Measurements from ENCODE around the gene CORO2B.

CORO2B gene, protein sequence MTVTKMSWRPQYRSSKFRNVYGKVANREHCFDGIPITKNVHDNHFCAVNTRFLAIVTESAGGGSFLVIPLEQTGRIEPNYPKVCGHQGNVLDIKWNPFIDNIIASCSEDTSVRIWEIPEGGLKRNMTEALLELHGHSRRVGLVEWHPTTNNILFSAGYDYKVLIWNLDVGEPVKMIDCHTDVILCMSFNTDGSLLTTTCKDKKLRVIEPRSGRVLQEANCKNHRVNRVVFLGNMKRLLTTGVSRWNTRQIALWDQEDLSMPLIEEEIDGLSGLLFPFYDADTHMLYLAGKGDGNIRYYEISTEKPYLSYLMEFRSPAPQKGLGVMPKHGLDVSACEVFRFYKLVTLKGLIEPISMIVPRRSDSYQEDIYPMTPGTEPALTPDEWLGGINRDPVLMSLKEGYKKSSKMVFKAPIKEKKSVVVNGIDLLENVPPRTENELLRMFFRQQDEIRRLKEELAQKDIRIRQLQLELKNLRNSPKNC

DNA sequence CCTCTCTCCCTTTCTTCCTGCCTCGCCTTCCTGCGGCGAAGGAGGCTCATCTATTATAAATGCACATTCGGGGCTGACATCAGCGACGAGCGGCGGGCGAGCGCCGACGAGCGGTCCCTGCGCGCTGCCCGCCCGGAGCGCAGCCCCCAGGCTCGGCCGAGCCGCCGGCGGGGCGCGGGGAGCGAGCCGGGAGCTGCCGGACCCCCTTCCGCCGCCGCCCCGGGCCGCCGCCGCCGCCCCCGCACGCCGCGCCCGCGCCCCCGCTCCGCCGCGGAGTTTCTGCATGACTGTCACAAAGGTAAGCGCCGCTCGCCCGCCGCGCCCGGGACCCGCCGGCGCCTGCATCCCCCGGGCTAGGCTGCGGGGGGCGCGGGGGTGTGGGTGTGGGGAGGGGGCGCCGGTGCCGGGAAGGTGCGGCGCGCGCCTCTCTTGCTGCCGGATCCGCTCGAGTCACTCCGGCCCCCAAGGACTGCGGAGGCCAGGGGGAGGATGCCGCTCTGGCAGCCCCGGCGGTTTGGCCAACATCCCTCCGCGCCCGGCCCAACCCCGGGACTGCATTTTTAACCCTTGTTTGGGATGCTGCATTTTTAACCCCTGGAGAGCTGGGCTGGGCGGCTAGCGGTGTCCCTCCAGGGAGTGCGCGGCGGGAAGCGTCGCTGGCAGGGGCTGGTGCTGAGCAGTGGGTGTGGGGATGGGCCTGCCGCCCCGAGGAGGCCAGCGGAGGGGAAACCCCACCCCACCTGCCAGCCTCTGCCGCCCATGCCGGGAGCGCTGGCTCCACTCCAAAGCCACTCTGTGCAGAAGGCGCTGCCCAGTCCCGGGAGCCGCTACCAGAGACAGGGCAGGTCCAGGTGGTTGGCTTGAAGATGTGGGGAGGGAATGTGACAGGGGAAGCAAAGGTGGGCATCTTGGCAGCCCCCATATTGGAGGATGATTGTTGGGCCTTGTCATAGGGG, at the start of gene CORO2B:
Gene CORO2B (plus strand): TSS at position 14 of the 956 bp plus-strand sequence. CDS start 270 bp downstream, at position 284.
- Histone ChIP-seq H3K4me1 (ENCODE audit: control insufficient read depth, insufficient read depth, low read length) (peaks cover 7% of the 10 kb centered on the region), H3K9me3 (ENCODE audit: control insufficient read depth, low read length) (no peaks in the 10 kb centered on the region), H3K36me3 (ENCODE audit: control insufficient read depth, insufficient read depth, low read length) (no peaks in the 10 kb centered on the region), H3K27me3 (ENCODE audit: control insufficient read depth, insufficient read depth, low read length) (peaks cover 55% of the 10 kb centered on the region), H3K4me3 (ENCODE audit: low read length) (peak within 1 kb of the TSS; percentile 22), H3K9ac (ENCODE audit: low read length) (no peak within 1 kb of the TSS)

DNA sequence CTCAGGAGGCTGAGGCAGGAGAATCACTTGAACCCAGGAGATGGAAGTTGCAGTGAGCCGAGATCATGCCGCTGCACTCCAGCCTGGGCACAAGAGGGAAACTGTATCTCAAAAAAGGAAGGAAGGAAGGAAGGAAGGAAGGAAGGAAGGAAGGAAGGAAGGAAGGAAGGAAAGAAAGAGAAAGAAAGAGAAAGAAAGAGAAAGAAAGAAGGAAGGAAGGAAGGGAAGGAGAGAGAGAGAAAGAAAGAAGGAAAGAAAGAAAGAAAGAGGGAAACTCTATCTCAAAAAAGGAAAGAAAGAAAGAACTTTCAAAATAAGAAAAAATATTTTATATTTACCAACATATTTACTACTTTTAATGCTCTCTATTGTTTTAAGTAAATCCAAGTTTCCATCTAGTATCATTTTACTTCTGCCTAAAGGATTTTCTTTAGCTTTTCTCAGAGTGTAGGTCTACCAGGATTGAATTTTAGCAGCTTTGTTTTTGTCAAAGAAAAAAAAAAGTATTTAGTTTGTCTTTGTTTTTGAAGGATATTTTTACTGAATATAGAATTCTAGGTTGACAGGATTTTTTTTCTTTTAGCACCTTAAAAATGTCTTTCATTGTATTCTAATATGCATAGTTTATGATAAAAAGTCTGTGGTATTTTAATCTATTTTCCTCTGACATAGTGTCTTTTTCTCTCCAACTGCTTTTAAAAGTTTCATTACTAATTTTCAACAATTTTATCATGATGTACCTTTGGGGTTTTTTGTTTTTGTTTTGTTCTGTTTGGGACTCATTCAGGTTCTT, 47.2 kb upstream of the CORO2B start:
- H3K9me3 ChIP-seq (ENCODE audit: control insufficient read depth, low read length), result no peaks in the 10 kb centered on the region
- H3K4me1 ChIP-seq (ENCODE audit: control insufficient read depth, insufficient read depth, low read length), result no peaks in the 10 kb centered on the region
- no peak overlapping the region for H3K4me3 ChIP-seq (ENCODE audit: low read length)
- no peaks in the 10 kb centered on the region for H3K27me3 ChIP-seq (ENCODE audit: control insufficient read depth, insufficient read depth, low read length)
- no peak overlapping the region for H3K9ac ChIP-seq (ENCODE audit: low read length)
- no peaks in the 10 kb centered on the region for H3K36me3 ChIP-seq (ENCODE audit: control insufficient read depth, insufficient read depth, low read length)

DNA sequence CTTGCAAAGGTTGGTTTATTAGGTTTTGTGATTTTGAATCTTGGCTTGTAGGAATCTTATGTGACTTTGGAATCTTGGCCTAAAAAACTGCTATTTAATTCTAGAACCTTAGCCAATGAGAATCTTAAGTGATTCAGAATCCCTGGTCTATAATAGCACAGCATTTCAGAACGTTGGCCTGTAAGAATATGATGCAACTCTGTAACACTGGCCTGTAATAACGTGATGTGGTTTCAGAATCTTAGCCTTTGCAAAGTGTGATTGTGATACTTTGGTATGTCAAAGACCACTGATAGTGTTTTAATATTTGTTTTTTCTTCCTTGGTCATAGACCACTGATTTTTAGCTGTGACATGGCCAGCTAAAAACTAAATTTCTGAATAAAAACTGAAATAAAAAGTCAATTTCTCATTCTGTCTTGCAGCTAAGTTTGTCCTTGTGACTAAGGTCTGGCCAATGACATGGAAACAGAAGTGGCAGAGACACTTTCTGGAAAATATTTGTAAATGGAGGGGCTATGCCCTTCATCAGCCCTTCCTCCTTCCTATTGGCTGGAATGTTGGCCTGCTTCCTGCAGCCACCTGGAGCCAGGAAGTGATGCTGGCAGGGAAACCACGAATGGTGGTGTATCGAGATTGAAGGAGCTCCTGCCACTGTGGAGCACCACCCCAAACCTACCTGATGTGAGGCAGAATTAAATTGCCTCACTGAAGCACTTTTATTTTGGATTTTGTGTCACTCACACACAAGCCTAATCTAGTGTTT, 42.3 kb upstream of the CORO2B start:
- Histone ChIP-seq H3K4me3 (ENCODE audit: low read length) (no peak overlapping the region), H3K36me3 (ENCODE audit: control insufficient read depth, insufficient read depth, low read length) (no peaks in the 10 kb centered on the region), H3K9me3 (ENCODE audit: control insufficient read depth, low read length) (no peaks in the 10 kb centered on the region), H3K27me3 (ENCODE audit: control insufficient read depth, insufficient read depth, low read length) (no peaks in the 10 kb centered on the region), H3K4me1 (ENCODE audit: control insufficient read depth, insufficient read depth, low read length) (no peaks in the 10 kb centered on the region), H3K9ac (ENCODE audit: low read length) (no peak overlapping the region)

DNA sequence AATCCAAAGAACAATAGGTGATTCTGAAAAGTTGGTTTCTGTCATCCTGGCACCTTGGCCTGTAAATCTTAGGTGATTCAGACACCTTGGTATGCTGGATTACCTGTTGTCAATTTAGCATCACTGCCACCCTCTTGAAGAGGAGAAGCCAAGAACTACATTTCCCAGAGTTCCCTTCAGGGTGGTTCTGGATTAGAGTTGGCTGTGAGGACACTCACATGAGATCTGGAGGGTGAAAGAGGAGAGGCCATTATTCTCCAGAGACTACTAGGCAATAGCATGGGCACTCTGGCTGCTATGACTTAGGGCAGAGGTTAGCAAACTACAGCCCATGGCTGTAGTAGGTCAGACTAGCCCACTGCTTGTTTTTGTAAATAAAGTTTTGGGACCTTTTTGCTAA, 41.7 kb upstream of the CORO2B start:
- no peaks in the 10 kb centered on the region for H3K4me1 ChIP-seq (ENCODE audit: control insufficient read depth, insufficient read depth, low read length)
- H3K9me3 ChIP-seq (ENCODE audit: control insufficient read depth, low read length), result no peaks in the 10 kb centered on the region
- no peaks in the 10 kb centered on the region for H3K27me3 ChIP-seq (ENCODE audit: control insufficient read depth, insufficient read depth, low read length)
- no peak overlapping the region for H3K4me3 ChIP-seq (ENCODE audit: low read length)
- no peak overlapping the region for H3K9ac ChIP-seq (ENCODE audit: low read length)
- no peaks in the 10 kb centered on the region for H3K36me3 ChIP-seq (ENCODE audit: control insufficient read depth, insufficient read depth, low read length)

DNA sequence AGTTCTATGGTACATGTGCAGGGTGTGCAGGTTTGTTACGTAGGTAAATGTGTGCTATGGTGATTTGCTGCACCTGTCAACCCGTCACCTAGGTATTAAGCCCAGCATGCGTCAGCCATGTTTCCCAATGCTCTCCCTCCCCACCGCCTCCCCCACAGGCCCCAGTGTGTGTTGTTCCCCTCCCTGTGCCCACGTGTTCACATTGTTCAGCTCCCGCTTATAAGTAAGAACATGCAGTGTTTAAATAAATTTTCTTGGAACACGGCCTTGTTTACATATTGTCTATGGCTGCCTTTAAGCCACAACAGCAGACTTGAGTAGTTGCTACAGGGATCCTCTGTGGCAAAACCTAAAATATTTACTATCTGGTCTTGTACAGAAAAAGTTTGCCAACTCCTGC, 41.3 kb upstream of the CORO2B start:
- H3K9ac ChIP-seq (ENCODE audit: low read length), result no peak overlapping the region
- H3K4me3 ChIP-seq (ENCODE audit: low read length), result no peak overlapping the region
- no peaks in the 10 kb centered on the region for H3K4me1 ChIP-seq (ENCODE audit: control insufficient read depth, insufficient read depth, low read length)
- no peaks in the 10 kb centered on the region for H3K27me3 ChIP-seq (ENCODE audit: control insufficient read depth, insufficient read depth, low read length)
- H3K9me3 ChIP-seq (ENCODE audit: control insufficient read depth, low read length), result no peaks in the 10 kb centered on the region
- no peaks in the 10 kb centered on the region for H3K36me3 ChIP-seq (ENCODE audit: control insufficient read depth, insufficient read depth, low read length)

DNA sequence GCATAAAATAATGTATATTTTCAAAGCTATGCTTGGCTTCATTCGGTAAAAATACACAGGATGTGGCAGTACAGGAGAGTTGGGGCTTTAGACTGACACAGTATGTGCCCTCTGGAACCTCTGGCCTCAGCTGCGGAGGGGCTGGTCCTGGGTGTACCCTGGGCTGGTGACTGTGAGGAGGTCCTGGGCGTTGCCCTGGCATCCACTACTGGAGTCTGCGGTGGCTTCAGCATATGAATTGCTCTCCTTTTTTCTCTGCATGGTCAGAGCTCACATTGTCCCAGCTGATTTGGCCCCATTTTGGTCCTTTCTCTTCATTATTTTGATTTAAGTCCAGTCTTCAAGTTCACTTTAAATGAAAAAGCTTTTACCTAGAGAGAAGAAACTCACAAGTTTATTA, 40.5 kb upstream of the CORO2B start:
- Histone ChIP-seq H3K9ac (ENCODE audit: low read length) (no peak overlapping the region), H3K36me3 (ENCODE audit: control insufficient read depth, insufficient read depth, low read length) (no peaks in the 10 kb centered on the region), H3K9me3 (ENCODE audit: control insufficient read depth, low read length) (no peaks in the 10 kb centered on the region), H3K27me3 (ENCODE audit: control insufficient read depth, insufficient read depth, low read length) (no peaks in the 10 kb centered on the region), H3K4me1 (ENCODE audit: control insufficient read depth, insufficient read depth, low read length) (no peaks in the 10 kb centered on the region), H3K4me3 (ENCODE audit: low read length) (no peak overlapping the region)

DNA sequence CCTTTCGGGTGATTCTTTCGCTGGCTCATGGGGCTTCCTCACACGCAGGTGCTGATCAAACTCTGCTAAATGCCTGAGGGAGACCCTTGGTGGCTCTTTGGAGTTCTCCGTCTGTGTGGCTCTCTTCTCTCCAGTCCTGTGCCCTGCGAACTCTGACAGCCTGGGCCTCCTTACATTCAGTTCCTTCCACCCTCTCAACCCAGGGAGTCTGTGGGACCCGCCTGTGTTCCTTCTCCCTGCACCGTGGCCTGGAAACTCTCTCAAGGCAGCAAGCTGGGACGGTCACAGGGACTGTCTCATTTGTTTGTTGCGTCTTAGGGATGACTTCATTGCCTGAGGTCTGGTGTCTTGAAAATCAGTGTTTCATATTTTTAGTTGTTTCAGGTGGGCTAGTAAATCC, 37.0 kb upstream of the CORO2B start:
- Histone ChIP-seq H3K9ac (ENCODE audit: low read length) (no peak overlapping the region), H3K9me3 (ENCODE audit: control insufficient read depth, low read length) (no peaks in the 10 kb centered on the region), H3K36me3 (ENCODE audit: control insufficient read depth, insufficient read depth, low read length) (no peaks in the 10 kb centered on the region), H3K4me1 (ENCODE audit: control insufficient read depth, insufficient read depth, low read length) (no peaks in the 10 kb centered on the region), H3K4me3 (ENCODE audit: low read length) (no peak overlapping the region), H3K27me3 (ENCODE audit: control insufficient read depth, insufficient read depth, low read length) (no peaks in the 10 kb centered on the region)

DNA sequence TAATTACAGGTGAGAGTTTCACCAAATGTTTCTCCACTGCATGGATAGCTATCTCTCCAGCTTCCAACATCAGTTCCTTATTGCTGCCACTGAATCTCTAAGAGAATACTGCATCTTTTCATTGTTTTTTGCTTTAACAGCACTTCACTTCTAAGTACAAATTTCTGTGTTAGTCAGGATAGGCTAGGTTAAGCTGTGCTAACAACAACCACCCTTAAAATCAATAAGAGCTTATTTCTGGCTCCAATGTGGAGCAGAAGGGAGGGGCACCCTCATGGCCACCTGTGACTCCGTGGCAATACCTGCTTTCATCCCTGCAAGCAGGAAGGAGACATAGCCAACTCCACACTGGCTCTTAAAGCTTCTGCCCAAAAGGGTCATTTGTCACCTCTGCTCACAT, 36.4 kb upstream of the CORO2B start:
- no peak overlapping the region for H3K4me3 ChIP-seq (ENCODE audit: low read length)
- no peaks in the 10 kb centered on the region for H3K36me3 ChIP-seq (ENCODE audit: control insufficient read depth, insufficient read depth, low read length)
- no peak overlapping the region for H3K9ac ChIP-seq (ENCODE audit: low read length)
- H3K9me3 ChIP-seq (ENCODE audit: control insufficient read depth, low read length), result no peaks in the 10 kb centered on the region
- no peaks in the 10 kb centered on the region for H3K27me3 ChIP-seq (ENCODE audit: control insufficient read depth, insufficient read depth, low read length)
- no peaks in the 10 kb centered on the region for H3K4me1 ChIP-seq (ENCODE audit: control insufficient read depth, insufficient read depth, low read length)

DNA sequence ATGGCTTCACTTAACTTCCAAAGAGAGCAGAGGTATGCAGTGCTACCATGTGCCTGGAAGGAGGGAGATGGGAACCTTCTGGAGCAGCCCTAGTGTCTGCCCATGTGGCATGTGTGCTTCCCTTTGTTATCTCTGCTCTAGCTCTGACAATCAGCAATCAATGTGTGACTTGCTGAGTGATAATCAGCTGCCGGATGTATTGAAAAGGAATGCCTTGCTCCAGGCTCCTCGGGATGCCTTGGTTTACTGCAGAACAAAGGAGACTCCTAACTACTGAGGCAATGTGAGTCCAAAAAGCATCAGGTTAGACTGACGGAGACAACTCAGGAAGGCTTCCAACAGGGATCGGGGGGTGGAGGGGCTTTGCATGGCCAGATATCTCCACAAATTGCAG, 36.0 kb upstream of the CORO2B start:
- Histone ChIP-seq H3K4me3 (ENCODE audit: low read length) (no peak overlapping the region), H3K27me3 (ENCODE audit: control insufficient read depth, insufficient read depth, low read length) (no peaks in the 10 kb centered on the region), H3K4me1 (ENCODE audit: control insufficient read depth, insufficient read depth, low read length) (no peaks in the 10 kb centered on the region), H3K36me3 (ENCODE audit: control insufficient read depth, insufficient read depth, low read length) (no peaks in the 10 kb centered on the region), H3K9ac (ENCODE audit: low read length) (no peak overlapping the region), H3K9me3 (ENCODE audit: control insufficient read depth, low read length) (no peaks in the 10 kb centered on the region)

DNA sequence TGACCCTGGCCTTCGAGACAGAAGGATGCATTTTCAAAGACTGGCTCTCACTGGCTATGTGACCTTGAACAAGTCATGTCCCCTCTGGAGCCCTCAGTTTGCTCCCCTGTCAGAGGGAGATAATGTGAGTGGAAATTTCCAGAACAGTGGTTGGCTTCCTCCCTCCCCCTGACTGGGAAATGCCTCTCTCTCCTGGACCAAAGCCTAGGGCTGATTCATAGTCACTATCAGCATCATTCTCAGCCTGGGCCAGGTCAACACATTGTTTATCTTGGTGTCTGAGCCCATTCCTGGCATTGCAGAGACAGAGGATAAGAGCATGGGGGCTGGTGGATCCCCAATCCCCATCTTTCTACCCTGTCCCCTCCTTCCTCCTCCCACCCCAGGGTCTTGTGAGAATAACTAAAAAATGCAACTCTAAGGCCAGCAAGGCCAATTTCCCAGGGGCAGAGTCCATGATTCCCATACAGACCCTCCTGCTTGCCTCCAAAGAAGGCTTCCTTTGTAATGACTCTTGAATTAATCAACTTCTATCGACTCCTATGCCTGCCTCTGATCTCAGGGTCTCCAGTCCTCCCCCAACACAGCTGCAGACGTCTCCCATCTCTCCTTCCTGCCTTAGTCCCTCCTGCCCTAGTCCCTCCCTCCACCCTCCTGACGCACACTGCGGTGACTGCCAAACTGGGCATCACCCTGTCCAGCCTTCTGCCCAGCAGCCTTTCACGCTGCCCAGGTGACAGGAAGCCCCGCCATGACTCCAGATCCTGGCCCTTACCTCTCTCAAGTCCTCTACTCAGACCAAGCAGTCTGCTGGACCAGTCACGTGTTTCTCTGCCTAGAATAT, 35.4 kb upstream of the CORO2B start:
- H3K4me3 ChIP-seq (ENCODE audit: low read length), result no peak overlapping the region
- H3K9me3 ChIP-seq (ENCODE audit: control insufficient read depth, low read length), result no peaks in the 10 kb centered on the region
- H3K36me3 ChIP-seq (ENCODE audit: control insufficient read depth, insufficient read depth, low read length), result no peaks in the 10 kb centered on the region
- no peaks in the 10 kb centered on the region for H3K27me3 ChIP-seq (ENCODE audit: control insufficient read depth, insufficient read depth, low read length)
- no peak overlapping the region for H3K9ac ChIP-seq (ENCODE audit: low read length)
- no peaks in the 10 kb centered on the region for H3K4me1 ChIP-seq (ENCODE audit: control insufficient read depth, insufficient read depth, low read length)
